Measurements from ENCODE around the gene LMO7. TPM values are rescaled to one million over a fixed set of nuclear protein-coding genes. Genes with fewer than 3 reads are reported as not detected.

Gene LMO7
- polyA plus RNA-seq, 1 experiment, result 76.9 TPM

DNA sequence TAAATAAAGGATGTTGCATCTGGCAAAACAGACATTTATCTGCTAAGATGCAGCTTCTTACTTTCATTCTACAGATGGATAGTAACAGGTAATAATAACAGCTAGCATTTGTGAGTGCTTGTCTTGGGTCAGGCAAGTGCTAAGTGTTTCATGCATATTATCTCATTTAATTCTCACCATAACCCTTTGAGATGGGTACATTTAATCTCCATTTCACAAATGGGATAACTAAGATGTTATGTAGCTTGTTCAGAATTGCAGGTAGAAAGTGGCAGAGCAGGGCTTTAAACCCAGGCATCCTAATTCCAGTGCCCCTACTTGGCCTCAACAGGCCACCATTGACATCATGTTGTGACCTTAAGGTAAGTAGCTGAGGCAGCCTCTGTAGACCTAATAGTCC is 69.8 kb downstream of the LMO7 start:
- no peak for DNase-seq (ENCODE audit: low read depth, low spot score)
- CTCF ChIA-PET, result interaction anchor here (2.7 to 5.5 kb wide), 2 partner anchors 10 to 18 kb away, joined by 11 to 68 read pairs; no protein-coding TSS in a partner anchor
- H3K27me3 ChIP-seq (ENCODE audit: control insufficient read depth, insufficient read depth, low read length), result no peaks in the 10 kb centered on the region
- POLR2A ChIA-PET, result no interaction called here
- H3K27ac ChIP-seq (ENCODE audit: low read depth, low read length), result no peak overlapping the region
- no peak overlapping the region for H3K4me3 ChIP-seq (ENCODE audit: low read depth, low read length)
- TF ChIP-seq, protein P1, sequence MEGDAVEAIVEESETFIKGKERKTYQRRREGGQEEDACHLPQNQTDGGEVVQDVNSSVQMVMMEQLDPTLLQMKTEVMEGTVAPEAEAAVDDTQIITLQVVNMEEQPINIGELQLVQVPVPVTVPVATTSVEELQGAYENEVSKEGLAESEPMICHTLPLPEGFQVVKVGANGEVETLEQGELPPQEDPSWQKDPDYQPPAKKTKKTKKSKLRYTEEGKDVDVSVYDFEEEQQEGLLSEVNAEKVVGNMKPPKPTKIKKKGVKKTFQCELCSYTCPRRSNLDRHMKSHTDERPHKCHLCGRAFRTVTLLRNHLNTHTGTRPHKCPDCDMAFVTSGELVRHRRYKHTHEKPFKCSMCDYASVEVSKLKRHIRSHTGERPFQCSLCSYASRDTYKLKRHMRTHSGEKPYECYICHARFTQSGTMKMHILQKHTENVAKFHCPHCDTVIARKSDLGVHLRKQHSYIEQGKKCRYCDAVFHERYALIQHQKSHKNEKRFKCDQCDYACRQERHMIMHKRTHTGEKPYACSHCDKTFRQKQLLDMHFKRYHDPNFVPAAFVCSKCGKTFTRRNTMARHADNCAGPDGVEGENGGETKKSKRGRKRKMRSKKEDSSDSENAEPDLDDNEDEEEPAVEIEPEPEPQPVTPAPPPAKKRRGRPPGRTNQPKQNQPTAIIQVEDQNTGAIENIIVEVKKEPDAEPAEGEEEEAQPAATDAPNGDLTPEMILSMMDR (IDR thresholded peaks at IDR 0.05; ENCODE audit: low read depth, low read length), result no peak
- no peaks in the 10 kb centered on the region for H3K9me3 ChIP-seq (ENCODE audit: control insufficient read depth, insufficient read depth, low read length)

DNA sequence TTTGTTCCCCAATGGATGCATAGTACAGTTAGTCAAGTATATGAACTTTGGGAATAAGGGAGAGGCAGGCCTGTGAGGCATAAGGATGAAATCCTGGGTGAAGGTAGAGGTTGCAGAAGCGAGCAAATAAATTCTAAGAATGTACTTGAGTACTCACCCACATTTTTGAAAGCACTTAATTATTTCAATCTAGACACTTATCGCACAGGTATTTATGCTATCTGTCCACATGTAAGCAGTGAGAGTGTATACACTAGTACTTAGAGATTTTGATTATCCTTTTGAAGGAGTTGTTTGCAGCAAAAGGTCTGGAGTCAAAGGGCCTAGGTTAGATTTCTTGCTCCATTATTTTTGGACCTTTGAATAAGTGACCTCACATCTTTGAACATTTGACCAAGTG is 77.7 kb downstream of the LMO7 start:
- DNase-seq (ENCODE audit: low read depth, low spot score), result no peak
- no peak overlapping the region for H3K4me3 ChIP-seq (ENCODE audit: low read depth, low read length)
- TF ChIP-seq, protein P1 (IDR thresholded peaks at IDR 0.05; ENCODE audit: low read depth, low read length), result no peak
- POLR2A ChIA-PET, result no interaction called here
- no peak overlapping the region for H3K27ac ChIP-seq (ENCODE audit: low read depth, low read length)
- H3K27me3 ChIP-seq (ENCODE audit: control insufficient read depth, insufficient read depth, low read length), result no peaks in the 10 kb centered on the region
- CTCF ChIA-PET, result no interaction called here
- no peaks in the 10 kb centered on the region for H3K9me3 ChIP-seq (ENCODE audit: control insufficient read depth, insufficient read depth, low read length)

DNA sequence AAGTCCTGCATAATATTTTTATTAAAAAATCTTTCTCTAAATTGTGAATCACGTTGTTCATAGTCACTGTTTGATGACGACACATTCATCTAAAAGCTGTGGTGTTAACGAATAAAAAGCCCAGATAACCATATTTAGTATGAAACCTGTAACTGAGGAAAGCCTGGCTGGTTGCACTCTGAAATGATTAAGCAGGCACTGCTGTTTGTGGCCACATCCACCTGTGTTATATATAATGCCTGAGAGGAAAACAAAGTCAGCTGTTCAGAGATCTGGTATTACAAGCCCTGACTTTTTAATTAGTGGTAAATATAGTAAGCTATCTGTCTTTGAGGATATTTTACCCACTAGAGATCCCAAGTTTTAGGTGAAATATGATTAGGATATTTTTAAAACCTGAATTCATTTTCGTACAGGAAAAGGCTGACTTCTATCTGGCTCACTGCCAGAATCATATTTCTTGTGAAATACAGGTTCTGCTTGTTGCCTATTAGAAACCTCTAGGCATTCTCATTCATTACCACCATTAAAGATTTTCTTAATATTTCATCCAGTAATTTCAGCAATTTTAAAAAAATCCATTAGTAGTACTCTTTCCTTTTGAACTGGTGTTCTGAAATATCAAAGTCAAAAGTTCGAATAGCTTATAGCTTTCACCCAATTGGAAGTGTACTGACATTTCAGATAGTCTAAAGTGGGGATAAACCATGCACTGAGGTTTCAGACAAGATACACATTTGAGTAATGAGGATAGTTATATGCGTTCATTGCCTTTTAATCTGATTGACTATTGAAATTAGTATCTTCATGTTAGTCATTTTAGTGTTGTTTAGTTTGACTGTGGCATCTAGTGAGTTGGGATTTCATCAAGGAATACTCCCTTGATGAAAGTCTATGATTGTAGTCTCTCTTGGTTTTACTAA is 79.7 kb downstream of the LMO7 start:
- no peaks in the 10 kb centered on the region for H3K27me3 ChIP-seq (ENCODE audit: control insufficient read depth, insufficient read depth, low read length)
- H3K27ac ChIP-seq (ENCODE audit: low read depth, low read length), result no peak overlapping the region
- POLR2A ChIA-PET, result interaction anchor here (0.6 to 0.8 kb wide), 3 partner anchors 73 to 1901 kb away, joined by 3 to 8 read pairs (median 3); no protein-coding TSS in a partner anchor
- DNase-seq (ENCODE audit: low read depth, low spot score), result no peak
- H3K9me3 ChIP-seq (ENCODE audit: control insufficient read depth, insufficient read depth, low read length), result no peaks in the 10 kb centered on the region
- TF ChIP-seq, protein P1 (IDR thresholded peaks at IDR 0.05; ENCODE audit: low read depth, low read length), result no peak
- no peak overlapping the region for H3K4me3 ChIP-seq (ENCODE audit: low read depth, low read length)
- CTCF ChIA-PET, result interaction anchor here (1.0 to 3.3 kb wide), 3 partner anchors 18 to 154 kb away, joined by 3 to 21 read pairs (median 4); no protein-coding TSS in a partner anchor

DNA sequence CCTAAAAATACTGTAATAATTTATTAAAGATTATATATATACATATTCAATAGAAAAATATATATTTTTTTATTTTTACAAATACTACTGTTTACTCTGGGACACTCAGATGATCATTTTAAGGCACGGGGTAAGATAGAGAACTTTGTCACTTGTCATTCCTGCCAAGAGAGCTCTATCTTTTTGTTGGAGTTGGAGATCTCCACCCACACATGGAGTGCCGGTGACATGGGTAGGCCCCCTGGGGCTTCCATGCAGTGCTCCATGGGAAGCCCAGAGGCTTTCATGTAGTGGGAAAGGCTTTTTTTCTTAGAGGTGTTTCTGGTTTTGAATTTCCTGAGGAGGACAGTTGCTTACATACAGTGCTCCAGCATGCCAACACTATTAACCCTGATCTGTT is 81.4 kb downstream of the LMO7 start:
- no peak for DNase-seq (ENCODE audit: low read depth, low spot score)
- no peak overlapping the region for H3K27ac ChIP-seq (ENCODE audit: low read depth, low read length)
- no peak overlapping the region for H3K4me3 ChIP-seq (ENCODE audit: low read depth, low read length)
- ChIA-PET CTCF (interaction anchor here (3.3 kb wide), 1 partner anchor 22 kb away, joined by 21 read pairs; no protein-coding TSS in a partner anchor), POLR2A (no interaction called here)
- no peaks in the 10 kb centered on the region for H3K27me3 ChIP-seq (ENCODE audit: control insufficient read depth, insufficient read depth, low read length)
- TF ChIP-seq, protein P1 (IDR thresholded peaks at IDR 0.05; ENCODE audit: low read depth, low read length), result no peak
- no peaks in the 10 kb centered on the region for H3K9me3 ChIP-seq (ENCODE audit: control insufficient read depth, insufficient read depth, low read length)

DNA sequence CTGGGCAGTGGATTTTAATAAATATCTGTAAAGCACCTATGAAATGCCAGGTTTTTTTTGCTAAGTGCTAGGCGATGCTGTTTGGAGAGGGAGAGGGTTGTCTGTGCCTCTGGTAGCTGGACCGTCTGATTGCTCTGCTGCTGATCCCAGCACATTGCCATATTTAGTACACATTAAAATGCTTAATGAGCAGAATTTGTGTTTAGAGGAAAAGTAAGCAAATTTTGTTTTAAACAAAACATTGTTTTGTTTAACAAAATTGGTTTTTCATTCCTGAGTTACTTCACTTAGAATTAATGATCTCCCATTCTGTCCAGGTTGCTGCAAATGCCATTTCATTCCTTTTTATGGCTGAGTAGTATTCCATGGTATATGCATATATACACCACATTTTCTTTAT is 85.2 kb downstream of the LMO7 start:
- TF ChIP-seq, protein P1 (IDR thresholded peaks at IDR 0.05; ENCODE audit: low read depth, low read length), result no peak
- ChIA-PET CTCF (interaction anchor here (0.9 kb wide), 1 partner anchor 25 kb away, joined by 3 read pairs; no protein-coding TSS in a partner anchor), POLR2A (no interaction called here)
- DNase-seq (ENCODE audit: low read depth, low spot score), result no peak
- H3K27me3 ChIP-seq (ENCODE audit: control insufficient read depth, insufficient read depth, low read length), result no peaks in the 10 kb centered on the region
- no peak overlapping the region for H3K4me3 ChIP-seq (ENCODE audit: low read depth, low read length)
- no peaks in the 10 kb centered on the region for H3K9me3 ChIP-seq (ENCODE audit: control insufficient read depth, insufficient read depth, low read length)
- H3K27ac ChIP-seq (ENCODE audit: low read depth, low read length), result no peak overlapping the region
